ENCODE results near the gene KIF1B.

The KIF1B gene

GRCh38 chr1:10209905-10210810 is at the start of gene KIF1B:
Gene KIF1B (plus strand): TSS chr1:10210570. CDS start chr1:10232329, 21,759 bp downstream.
- peak; percentile 97 for DNase-seq

GRCh38 chr1:10160907-10161490 is 49.4 kb upstream of the KIF1B start:
- no peak for DNase-seq

GRCh38 chr1:10161541-10162290 is 48.7 kb upstream of the KIF1B start:
- DNase-seq, result no peak

GRCh38 chr1:10168912-10169514 is 41.4 kb upstream of the KIF1B start:
- no peak for DNase-seq

- DNase-seq, result no peak
These were observed 40.2 kb upstream of the KIF1B start for GRCh38 chr1:10170239-10170574.

DNA sequence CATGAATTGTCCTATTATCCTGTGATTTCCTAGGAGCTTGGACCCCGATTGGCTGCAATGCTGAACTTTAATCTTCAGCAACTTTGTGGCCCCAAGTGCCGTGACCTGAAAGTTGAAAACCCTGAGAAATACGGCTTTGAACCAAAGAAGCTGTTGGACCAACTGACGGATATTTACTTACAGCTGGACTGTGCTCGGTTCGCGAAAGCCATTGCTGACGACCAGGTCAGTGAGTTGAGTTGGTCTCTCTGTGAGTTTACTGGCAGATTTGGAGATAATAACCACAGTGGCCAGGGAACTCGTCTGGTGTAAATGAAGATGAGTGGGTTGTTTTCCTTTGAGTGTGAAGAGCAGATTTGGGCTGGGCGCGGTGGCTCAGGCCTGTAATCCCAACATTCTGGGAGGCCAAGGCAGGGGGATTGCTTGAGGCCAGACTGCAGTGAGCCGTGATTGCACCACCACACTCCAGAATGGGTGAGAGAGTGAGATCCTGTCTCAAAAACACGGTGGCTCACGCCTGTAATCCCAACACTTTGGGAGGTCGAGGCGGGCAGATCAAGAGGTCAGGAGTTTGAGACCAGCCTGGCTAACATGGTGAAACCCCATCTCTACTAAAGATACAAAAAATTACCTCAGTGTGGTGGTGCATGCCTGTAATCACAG is 39.1 kb upstream of the KIF1B start:
- DNase-seq, result no peak

DNA sequence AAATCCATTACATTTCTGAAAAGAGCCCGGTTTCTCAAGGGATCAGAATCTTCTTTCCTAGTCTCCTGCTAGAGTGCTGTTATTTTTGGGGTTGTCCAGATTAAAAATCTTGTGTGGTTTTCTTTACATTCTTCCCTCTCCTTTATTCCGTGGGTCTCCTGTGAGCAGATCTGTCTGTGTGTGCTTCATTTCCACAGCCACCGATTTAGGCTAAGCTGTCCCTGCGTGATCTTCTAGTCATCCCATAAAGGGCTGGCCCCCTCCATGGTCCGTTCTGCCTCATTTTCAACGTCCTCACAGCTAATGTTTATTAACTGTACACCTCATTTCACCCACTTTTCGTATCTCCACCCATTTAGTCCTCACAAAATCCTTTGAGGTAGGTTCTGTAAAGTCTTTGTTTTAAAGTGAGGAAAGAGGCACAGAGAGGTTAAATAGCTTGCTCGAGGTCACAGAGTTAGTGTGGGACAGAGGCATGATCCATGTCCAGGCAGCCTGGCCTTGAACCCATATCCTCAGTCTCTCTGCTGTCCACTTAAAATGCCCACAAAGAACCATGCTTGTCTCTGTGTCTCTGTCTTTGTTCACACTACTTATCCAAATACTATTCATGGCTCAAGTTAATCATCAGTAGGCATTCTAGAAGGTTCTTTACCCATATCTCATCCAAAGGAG is 38.2 kb upstream of the KIF1B start:
- no peak for DNase-seq

DNA sequence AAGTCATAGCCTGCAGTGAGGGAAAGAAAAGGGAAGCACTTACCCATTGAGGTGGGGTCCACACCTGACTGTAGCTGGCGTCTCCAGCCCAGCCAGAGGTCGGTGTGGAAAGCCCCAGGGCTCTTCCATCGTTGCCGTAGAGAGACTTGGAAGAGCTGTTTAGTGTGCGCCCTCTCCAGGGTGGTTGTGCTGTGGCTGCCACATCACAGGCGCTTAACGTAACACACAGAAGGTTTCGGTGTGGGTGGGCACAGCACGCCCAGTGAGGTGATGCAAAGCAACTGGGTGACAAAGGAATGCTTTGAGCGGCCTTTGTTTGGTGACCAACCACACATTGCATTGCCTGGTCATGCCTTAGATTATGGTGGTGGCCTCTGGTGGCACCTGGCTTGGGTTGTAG is 36.8 kb upstream of the KIF1B start:
- DNase-seq, result no peak

DNA sequence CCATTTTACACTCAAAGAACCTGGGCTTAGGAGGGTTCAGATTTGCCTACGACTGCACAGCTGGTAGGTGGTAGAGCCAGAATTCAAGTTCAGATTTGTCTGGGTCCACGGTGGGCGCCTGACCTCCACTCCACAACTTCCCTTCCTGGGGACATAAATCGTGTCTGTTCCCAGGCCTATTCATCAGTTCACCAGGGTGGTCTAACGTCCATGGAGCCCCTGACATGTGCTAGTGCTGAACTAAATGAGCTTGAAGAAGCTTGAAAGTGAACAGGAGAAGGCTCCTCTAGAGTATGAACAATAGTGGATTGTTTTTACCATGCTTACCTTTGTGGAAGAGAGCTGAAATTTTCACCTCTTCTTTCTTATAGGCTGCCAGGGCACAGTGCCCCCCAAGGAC is 32.5 kb upstream of the KIF1B start:
- no peak for DNase-seq

- no peak for DNase-seq
These were observed 31.6 kb upstream of the KIF1B start for GRCh38 chr1:10178597-10179405.

DNA sequence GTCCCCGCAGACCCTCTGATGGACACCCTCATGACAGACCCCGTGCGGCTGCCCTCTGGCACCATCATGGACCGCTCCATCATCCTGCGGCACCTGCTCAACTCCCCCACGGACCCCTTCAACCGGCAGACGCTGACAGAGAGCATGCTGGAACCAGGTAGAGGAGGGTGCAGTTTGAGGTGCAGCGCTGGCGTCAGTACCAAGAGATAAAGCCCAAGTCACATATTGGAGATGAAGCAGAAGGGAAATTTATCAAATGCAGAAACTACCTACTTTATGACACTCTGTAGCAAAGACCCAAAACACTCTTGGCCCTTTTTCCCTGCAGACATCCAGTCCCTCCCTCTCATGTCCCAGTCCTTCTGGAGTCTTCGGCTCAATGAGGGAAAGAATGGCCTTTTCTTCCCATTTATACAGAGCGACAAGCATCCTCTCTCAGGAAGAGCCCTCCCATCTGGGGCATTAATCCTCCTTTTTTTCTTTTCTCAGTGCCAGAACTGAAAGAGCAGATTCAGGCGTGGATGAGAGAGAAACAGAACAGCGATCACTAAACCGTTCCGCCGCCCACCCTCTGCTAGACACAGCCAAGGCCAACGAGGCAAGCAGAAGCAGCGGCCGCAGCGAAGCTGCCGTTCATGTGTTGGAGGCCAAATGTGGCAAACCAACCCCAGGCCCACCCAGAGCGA is 30.8 kb upstream of the KIF1B start:
- DNase-seq, result no peak

DNA sequence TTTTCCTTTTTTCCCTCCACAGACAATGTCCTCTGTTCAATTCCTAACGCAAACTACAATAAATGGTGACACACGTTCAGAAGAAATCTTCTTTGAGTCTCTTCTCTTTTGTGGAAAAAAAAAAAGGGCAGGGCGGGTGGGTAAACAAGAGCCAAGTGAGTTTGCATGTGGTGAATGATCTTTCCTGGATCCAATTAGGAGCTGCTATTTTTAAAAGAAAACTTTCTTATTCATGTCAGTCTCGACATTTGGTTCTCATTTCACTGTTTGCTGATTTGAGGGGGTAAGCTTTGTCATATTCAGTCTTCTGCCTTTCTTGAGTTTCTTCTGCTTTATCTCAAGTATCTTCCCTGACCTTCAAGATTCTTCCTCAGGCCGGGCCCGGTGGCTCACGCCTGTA is 29.2 kb upstream of the KIF1B start:
- DNase-seq, result no peak

GRCh38 chr1:10185759-10186158 is 24.6 kb upstream of the KIF1B start:
- DNase-seq, result no peak

DNA sequence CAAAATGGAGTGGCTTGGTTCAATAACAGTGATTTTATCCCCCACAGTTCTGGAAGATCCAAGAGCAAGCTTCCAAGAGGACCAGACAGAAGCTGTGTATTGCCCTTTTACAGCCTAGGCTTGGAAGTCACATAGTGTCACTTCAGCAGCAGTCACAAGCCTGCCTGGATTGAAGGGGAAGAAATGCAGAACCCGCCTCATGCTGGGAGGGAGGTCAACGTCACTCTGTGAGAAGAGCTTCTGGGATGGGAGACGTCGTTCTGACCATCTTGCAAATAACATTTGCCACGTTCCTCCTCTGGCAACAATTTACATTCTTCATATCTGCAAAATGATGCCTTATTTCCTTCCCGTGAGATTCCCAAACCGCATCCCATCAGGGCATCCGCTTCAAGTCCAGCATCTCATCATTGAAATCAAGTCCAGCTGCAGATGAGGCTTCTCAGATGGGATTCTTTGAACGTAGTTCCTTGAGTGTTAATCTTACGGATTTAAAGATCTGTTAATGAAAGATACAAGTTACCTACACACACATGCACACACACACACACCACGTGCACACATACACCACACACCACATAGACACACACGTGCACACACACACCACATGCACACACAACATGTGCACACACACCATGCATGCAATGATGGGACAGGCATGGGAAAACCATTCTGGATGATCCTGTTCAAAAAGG is 23.9 kb upstream of the KIF1B start:
- no peak for DNase-seq

GRCh38 chr1:10187026-10187334 is 23.4 kb upstream of the KIF1B start:
- DNase-seq, result no peak

- DNase-seq, result no peak
These were observed 22.2 kb upstream of the KIF1B start for GRCh38 chr1:10188133-10188650.

DNA sequence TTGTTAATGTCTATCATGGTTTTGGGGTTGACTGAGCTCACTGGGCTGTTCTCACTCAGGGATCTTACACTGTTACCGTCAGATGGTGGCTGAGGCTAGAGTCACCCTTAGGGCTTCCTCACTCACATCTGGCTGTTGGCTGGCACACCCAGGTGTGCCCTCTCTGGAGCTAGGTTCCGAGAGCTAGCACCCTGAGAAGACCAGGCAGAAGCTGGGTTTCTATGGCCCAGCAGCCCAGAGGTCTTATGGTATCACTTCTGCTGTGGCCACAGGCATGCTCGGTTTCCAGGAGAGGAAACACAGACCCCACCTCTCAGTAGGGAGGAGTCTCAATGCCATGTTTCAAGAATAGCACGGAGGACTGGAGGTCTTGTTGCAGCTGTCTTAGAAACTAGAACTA is 20.7 kb upstream of the KIF1B start:
- DNase-seq, result no peak

DNA sequence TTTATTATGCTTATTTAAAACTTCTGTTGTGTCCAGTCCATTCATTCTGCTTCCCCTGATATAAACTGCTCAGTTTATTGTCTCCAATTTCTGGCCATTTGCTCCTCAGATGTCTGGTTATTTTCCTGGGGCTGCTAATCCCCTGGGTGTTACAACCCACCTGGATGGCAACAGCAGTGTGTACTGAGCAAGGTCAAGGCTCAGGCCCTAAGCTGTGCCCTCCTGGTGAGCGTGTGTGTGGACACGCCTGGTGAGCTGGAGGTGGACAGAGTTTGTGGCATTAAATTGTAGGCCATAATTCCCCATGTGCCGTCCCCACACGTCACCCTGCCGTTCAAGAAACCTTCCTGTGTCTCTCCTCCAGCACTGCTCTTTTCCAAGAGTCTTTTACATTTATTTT is 18.1 kb upstream of the KIF1B start:
- no peak for DNase-seq

DNA sequence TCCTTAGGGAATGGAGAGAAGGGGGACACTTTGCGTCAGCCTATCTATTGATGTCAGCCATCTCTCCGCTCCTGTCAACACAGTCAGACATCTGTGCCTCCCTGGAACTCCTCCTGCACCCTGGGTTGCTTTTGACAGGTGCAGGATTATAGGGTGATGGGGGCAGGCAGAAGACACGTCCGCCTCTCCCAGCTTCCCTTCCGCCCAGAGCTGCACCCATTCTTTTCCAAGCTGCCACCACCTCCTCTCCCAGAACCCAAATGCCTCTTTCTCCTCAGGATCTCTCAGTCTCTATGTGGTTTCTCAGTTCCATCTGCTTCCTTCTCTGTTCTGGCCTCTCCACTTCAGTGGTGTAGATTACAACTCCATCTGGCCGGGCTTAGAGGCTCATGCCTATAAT is 17.1 kb upstream of the KIF1B start:
- no peak for DNase-seq

GRCh38 chr1:10195570-10195969 is 14.8 kb upstream of the KIF1B start:
- DNase-seq, result no peak
